CD4-positive, alpha-beta T cell treated with Interleukin-6 at 100 ng/mL for 8 hours (primary cell): ENCODE data around the gene PEX14.
A peak's percentile ranks its signal among the peaks of the same experiment; 100 is the strongest.

Source experiments
- DNase-seq: peaks from one replicate; pipeline ENCODE4 v3.0.0-alpha.2; 2020; ENCODE audit warnings: mixed read lengths, low spot score

PEX14 gene

DNA sequence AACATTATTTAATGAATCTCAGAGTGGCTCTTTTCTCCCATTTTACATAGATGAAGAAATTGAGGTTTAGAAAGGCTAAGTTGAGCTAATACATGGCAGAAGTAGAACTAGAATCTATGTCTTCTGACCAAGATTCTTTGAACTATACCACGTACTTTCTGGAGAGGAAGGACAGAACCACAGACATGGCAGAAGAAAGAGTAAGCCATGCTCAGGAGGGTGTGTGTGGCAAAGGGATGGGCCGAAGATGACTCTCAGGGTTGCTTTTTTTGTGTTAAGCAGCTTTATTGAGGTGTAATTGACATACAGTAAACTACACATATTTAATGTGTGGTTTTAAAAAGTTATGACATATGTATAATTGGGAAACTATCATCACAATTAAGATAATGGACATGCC, 69.5 kb downstream of the PEX14 start:
- DNase-seq, result peak; percentile 19

DNA sequence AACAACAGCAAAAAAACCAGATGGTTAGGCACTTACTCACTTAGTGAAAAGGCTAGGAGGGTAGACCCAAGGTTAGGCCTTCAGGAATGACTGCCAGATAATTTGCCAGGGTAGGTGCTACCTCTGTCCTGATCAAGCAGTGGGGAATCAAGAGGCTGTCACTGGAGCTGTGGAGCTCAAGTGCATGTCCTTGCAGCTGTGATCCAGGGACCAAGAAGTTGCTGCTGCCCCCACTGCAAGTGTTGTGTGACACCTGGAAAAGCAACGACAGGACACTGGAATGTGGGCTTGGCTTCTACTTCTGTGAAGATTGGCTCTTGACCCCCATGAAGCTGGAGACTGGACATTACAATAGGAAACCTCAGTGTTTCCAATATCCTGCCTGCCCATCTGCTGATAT, 72.1 kb downstream of the PEX14 start:
- DNase-seq, result no peak

DNA sequence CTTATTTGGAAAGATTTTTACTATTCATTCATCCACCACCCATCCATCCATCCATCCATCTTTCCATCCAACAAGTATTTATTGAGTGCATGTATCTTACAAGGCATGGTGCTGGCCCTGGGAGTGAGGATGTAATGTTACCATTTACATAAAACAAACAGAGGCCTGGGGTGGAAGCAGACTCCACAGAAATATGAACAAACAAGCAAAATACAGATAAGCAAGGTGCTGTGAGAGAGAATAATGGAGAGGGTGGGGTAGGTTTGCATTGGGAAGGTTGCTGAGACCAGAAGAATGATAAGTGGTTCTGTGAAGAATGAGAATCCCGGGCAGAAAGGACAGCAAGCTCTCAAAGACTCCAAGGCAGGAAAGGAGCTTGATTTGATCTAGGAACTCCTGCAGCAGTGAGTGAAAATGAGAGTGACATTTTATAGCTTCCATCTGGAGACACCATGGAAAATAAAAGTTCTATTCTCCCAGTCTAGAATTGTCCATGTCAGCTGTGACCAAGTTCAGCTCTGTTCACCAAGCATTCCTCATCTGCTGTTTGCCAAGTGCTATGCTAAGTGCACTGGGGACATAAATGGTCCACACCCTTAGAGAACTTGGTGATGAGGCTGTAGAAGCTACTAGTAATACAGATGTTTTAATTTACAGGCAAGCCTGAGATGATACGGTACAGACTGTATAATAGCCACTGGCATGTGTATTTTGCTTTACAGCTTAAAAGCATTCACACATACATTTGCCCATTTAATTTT, 75.3 kb downstream of the PEX14 start:
- DNase-seq, result no peak

DNA sequence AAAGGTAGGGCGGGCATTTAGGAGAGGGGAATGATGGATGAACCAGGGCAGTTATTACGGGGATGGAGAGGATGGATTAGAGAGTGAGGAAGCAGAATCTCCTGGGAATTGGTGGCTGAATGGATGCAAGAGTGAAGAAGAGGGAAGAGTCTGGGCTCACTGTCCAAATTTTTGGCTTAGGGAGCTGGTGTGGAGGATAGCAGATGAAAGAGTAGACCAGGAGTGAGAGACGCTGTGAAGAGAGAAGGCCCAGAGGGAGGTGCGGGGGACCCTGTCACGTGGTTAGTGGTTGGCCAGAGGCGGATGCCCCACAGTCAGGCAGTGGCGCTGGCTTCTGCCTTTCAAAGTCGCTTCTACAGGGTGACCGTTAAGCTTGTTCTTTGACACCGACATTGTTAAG, 78.4 kb downstream of the PEX14 start:
- DNase-seq, result no peak

DNA sequence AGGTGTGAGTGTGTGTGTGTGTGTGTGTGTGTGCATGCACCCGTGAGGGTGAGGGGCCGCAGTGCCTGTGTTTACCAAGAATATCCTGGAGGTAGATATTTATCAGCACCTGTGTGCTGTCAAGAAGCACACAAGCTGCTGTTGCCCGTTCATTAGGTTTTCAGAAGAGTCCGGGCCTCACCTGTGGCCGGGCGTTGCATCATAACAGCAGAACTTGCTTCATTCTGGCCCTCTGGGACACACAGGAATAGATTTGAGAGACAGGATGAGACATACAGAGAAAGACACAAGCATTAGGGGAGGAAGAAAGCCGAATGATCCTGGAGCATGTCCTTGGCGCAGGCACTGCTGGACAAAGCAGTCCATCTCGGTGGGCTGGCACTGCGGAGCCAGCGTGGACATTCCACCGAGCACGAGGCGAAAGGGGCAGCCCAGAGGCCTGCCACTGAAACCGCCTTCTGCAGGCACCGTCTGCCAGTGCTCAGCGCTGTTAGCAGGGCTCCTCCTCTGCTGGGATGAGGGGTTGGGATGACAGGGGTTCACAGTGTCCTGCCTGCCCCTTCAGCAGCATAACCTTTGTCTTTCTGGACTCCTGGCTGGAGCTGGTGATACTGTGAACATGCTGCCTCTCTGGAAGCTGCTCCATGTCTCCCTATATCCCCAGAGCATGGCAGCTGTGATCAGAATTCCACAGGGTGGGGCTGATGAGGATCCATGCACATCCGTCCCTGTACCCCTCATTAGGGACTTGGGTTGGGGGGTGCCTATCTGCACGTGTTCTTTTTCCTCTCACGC, 81.1 kb downstream of the PEX14 start:
- DNase-seq, result no peak

DNA sequence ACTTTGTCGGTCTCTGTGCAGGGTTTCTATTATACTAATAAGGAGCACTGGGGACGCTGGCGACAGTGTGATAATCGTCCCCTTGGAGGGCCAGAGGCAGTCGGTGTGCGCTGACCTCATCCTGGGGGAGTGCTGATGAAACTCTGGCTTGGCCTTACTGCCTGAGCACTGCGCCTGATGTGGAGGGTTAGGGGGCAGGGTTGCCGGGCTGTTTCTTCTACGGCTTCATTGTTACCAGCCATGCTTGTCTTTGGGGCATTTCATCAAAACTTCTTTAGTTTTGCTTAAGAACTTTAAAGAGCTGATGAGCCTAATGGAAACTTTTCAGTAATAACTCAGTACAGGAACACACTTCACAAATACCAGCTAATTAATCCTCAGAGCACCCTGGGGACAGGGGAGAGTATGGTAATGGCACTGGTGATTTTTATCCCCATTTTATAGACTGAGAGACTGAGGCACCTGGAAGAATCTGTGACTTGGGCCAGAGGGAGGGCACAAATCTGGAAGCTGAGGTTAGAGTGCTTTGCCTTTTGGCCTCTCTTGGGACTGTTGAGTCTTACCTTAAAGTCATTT, 81.8 kb downstream of the PEX14 start:
- DNase-seq, result no peak

DNA sequence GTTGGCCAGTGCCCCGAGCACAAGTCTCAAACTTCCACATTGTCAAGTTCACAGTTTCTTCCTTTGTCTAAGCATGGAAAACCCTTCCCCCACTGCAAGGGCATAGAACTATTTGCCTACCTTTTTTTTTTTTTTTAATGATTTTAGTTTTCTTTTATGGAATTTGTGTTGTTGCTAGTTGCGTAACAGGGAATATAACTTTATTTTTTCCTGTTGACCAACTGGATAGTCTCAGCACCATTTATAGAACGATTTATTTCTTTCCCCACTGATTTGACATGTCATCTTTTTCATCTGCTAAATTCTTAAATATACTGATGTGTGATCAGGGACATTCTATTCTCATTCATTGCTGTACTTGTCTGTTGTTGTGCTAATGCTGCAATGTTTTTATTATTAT, 83.0 kb downstream of the PEX14 start:
- no peak for DNase-seq

DNA sequence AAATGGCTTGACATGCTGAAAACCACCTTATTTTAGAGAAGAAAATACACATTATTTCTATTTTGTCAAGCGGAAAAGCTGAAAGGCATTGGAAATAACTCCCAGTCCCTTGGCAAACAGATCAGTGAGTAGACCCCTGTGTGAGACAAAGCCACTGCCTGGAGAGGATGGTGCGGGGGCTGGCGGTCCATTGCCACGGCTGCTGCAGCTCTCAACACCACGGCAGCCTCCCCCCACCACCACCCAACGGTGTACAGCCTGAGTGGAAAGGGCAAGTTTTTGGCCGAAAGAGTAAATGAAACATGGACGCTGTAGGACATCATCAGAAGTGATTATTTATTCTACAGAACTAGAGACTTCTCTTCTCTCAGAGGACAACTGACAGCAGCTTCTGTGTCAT, 84.6 kb downstream of the PEX14 start:
- no peak for DNase-seq

DNA sequence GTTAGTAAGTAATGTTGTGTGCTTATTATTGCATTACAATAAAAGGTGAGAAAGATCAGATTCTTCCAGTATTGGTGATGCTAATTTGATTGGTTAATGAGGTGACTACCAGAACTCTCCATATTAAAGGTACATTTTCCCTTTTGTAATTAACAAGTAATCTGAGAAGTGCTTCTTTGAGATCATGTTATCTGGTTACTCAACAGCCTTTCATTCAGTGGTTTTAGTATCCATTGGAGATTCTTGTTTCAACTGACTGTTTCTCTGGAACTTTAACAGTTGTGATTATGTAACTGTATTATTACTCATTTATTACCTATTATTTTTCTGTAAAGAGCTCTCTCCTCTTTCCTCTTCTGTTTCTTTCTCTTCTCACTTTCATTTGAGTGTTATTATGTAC, 86.7 kb downstream of the PEX14 start:
- DNase-seq, result no peak

DNA sequence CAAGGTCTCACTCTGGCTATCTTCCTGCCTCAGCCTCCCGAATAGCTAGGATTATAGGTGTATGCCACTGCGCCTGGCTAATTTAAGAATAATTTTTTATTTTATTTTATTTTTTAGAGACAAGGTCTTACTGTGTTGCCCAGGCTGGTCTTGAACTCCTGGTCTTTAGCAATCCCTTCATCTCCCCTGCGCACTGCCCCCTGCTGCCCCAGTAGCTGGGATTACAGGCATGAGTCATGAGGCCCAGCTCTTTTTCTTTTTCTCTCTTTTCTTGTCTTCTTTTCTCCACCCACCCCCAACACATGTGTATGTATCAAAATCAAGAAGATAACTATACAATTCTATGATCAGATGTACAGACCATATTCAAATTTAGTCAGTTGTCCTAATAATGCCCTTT, 87.2 kb downstream of the PEX14 start:
- DNase-seq, result no peak

DNA sequence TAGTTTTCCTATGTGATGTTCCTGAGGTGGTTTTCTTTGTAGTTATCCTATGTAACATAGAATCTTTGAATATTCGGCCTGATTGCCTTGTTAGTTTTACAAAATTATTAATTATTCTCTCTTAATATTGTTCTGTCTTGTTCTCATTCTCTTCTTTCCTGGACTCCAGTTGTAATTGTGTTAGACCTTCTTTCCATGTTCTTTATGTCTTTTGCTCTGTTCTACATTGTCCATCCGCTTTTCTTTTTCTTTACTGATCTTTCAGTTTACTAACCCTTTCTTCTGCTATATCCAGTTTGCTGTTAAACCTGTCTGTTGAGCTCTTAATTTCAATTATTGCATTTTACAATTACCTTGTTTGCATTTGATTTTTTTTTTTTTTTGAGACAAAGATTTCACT, 89.3 kb downstream of the PEX14 start:
- no peak for DNase-seq

DNA sequence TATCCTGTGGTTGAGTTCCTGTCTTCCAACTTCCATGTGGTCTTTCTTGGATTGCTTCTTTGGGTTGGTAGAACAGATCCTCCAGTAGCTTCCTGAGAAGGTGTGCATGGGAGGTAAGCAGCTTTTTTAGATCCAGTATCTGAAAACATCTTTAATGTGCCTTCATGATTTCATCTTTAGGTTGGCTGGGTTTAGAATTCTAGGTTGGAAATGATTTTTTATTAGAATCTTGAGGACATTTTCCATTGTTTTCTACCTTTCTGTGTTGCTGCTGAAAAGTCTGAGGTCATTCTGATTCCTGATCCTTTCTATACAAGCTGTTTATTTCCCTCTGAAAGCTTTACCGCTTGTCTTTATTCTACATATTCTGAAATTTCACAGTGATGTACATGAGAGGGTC, 94.8 kb downstream of the PEX14 start:
- DNase-seq, result no peak

DNA sequence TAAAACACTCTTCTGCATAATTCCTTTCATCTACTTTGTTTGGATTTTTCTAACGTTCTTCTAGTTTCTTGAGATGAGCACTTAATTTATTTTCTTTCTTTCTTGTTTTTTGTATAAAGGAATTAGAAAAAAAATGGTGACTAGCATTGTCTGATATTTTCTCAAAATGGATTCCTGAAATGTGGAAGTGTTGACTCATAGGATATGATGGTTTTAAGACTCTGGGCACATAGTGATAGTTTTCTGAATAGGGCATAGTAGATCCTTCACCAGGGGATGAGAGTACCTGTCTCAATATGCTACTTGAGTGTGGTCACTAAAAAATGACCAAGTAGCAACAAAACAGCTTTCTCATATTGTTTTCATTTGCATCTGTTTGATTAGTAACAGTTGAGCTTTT, 100.9 kb downstream of the PEX14 start:
- DNase-seq, result no peak

DNA sequence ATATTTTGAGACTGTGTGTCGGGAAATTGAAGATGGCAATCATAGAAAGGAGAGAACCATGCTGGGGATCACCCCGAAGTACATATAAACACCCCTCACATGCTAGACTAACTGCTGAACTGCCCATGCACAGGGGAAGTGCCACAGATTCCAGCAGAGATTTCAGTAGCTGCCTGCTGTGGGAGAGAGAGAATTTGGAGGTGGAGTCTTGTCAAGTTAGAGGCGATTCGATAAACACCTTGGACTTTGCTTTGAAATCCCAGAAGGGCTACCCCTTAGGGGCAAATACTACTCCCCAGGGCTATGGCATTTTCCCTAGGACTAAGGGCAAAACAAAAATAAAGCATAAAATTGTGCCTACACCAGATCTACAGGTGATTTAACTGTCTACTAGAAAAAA, 103.3 kb downstream of the PEX14 start:
- DNase-seq, result no peak

DNA sequence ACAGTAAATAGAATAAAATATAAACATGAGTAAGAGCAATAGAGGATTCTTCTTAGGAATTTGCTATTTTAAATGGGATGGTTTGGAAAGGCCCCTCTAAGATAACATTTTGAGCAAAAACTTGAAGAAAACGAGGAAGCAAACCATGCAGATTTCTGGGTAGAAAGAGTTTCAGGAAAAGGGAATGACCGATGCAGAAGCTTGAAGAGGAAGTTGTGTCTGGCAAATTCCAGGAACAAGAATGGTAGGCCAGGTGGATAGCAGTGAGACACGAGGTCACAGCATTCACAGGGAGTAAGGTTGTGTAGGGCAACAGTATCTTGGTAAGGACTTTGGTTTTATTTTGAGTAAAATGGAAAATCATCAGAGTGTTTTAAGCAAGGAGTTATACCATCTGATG, 108.9 kb downstream of the PEX14 start:
- DNase-seq, result no peak

DNA sequence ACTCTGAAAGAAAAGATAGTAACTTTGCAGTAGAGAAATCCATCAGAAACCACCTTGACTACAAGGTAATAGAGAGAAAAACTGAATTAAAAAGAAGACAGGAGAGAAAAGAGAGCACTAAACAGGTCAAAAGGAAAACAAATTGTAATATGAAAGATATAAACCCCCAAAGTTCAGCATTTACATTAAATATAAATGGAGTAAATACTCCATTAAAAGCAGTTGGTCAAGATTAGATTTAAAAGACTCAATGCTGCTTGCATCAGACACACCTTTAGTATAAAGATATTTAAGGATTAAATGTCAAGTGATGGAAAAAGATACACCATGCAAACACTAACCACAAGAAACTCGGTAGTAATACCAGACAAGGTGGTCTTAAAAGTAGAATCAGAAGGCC, 110.5 kb downstream of the PEX14 start:
- DNase-seq, result no peak

DNA sequence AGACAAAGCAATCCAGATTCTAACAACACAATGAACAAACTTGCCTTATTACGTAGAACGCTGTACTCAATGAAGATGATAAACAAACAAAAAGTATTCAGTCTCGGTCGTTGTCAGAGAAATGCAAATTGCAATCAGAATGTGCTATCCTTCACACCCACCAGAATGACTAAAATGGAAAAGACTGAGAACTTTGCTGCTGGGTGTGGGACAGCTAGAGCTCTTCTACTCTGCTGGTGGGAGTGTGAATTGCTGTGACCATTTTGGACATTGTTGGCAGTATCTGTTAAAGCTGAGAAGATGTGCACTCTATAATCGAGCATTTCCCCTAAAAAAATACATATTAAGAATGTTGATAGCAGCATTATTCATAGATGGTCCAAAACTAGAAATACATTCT, 111.4 kb downstream of the PEX14 start:
- no peak for DNase-seq

DNA sequence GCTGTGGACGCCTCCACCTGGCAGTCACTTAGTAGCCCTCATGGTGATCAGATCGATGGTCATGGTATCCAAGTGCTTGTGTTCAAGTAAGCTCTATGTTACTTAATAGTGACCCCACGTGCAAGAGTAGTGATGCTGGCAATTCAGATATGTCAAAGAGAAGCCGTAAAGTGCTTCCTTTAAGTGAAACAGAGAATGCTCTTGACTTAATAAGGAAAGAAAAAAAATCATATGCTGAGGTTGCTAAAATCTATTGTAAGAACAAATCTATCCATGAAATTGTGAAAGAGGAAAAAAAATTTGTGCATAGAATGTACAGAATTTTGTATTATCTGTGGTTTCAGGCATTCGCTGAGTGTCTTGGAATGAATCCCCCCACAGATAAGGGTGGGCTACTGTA, 113.9 kb downstream of the PEX14 start:
- DNase-seq, result no peak

DNA sequence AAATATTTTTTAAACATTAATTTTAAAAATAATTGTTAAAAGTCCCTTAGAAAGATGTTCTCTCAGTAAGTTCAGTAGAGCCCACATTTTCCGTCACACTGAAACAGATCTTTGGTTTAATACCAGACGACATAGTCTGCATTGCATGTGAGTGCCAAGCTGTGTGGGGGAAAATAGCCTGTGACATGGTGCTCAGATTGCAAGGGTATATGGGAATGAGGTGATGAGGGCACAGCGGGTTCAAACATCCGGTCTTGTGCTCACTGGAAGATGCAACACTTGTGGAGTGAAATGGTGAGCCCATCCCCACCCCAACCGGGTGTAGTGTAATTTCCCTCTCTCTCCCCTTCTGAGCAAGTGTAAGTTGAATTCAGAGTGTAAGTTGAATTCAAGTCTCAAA, 114.3 kb downstream of the PEX14 start:
- DNase-seq, result no peak

DNA sequence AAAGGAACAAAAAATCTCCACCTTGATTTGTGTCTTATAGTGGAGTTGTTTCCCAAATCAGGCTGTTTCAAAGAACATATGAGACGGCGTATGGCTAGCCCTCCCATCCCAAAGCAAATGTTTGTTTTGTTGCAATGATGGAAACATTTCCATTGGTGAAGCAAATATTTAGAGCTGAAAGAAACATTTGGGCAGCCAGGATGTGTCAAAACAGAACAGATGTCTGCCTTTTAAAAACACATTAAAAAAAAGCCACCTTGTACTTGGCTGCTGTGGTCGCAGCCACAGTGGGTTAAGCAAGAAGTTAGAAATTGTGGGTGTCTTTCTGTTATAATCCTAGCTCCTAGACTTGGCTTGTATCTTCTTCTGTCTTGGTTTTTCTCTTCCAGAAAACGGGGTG, 116.3 kb downstream of the PEX14 start:
- DNase-seq, result no peak

DNA sequence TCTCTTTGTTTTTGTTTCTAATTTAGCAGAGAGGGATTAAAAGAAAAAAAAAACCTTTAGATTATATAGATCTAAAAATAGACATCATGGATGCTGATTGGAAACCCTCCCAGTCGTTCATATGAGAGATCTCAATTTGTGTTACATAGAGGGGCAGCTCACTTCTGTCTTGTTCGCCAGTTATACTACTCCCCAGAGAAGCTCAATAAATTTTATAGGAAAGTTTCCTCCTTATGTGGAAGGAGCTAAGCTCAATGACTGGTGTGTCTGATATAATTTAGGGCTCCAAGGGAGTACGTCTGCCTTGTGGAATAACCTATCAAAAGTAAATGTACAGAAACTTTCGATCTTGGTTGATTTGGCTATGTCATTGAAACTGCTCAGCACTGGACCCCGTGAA, 117.6 kb downstream of the PEX14 start:
- DNase-seq, result no peak

DNA sequence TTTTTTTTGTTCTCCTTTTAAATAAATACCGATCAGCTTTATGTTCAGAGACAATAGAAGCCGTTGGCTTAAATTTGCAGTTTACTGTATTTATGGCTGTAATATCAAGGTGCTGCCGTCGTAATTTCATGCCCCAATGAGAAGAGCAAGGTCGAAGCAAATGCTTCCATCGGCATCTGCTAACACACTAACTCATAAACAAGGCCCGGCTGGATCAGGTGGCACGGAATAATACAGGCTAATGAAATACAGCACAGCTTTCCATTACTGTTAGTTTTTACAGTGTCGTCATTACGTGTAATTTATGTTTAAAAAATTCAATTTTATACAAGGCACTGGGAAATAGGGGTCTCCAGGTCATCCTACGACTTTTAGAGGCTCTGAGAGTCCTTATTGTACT, 119.0 kb downstream of the PEX14 start:
- DNase-seq, result no peak

DNA sequence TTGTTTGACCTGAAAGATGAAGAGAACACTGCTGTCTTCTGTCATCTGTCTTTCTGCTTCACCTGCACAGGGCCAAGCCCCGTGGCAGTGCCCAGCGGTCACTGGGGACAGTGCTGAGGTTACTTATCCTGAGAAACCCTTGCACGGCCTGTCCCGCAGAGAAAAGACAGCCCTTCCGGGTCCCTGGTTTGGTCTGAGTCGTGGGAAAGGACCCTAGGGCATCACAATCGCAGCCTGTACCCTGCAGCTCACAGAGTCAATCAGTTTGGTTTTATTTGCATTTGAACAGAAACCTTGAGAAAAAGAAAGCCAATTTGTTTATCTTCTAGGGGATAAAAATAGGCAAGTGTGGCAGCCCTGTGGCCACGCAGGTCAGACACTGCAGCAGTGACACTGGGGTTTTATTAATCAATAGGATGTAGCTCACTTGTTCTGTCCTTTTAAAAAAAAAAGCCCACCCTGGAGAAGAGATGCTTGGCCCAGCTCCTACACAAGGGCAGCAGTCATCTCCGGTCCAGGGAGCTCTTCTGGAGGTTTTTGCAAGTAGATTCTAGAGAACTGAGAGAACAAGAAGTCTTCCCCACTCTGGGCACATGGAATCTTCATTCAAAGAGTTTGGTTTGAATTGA, 120.0 kb downstream of the PEX14 start:
- DNase-seq, result no peak
